Colonic mucosa (tissue), 4 donors: ENCODE results near the gene TBCD. TPM values are rescaled to one million over a fixed set of nuclear protein-coding genes. Genes with fewer than 3 reads are reported as not detected.

Experiments used
- DNase-seq: peaks from one replicate; pipeline ENCODE4 v3.0.0-alpha.2; 2020
- H3K27ac ChIP-seq: fragments of 200-600 bp; one replicate; pipeline ENCODE4 v1.8.0; 2021
- H3K27me3 ChIP-seq: fragments of 200-600 bp; one replicate; pipeline ENCODE4 v1.8.0; 2021
- H3K36me3 ChIP-seq: fragments of 200-600 bp; one replicate; pipeline ENCODE4 v1.8.0; 2021
- H3K4me1 ChIP-seq: fragments of 200-600 bp; one replicate; pipeline ENCODE4 v1.8.0; 2021; ENCODE audit warnings: mild to moderate bottlenecking
- H3K4me3 ChIP-seq: fragments of 200-600 bp; one replicate; pipeline ENCODE4 v1.8.0; 2021
- H3K9ac ChIP-seq, 2 donors: one replicate each; pipeline ENCODE4 v1.7.0; 2013; ENCODE audit warnings: control low read depth in 2 of 2, low read depth in 2 of 2, low read length in 2 of 2
- H3K9me3 ChIP-seq: fragments of 200-600 bp; one replicate; pipeline ENCODE4 v1.8.0; 2021
- CTCF ChIP-seq: fragments of 200-600 bp; IDR thresholded peaks from one replicate; pipeline ENCODE4 v1.8.0; 2022; ENCODE audit warnings: antibody characterized with exemption, mild to moderate bottlenecking
- intact Hi-C: fragments of 100-400 bp; cut with DNase I; formaldehyde crosslinking; loops from one replicate; pipeline ENCODE4 v1.14.1; 2022
- total RNA-seq, 2 donors: library from RNA; stranded (reverse); fragmentation: NEBNext Ultra II Directional in 1 of 2; extraction: Animal tissue kit (Norgen Biotek cat#: 25700) in 1 of 2; gene quantifications; one replicate each; pipeline ENCODE4 v1.2.1, GENCODE V29; 2021
- donor health status: healthy.
- donor health status: DM: no; HTN: no; CAD: no.
- donor health status: DM: no; HTN: no; CAD: no.

The TBCD gene
- total RNA-seq, 2 donors from 2014 or later, result 49.2 to 101 TPM

- no peak for TF ChIP-seq CTCF
- Histone ChIP-seq H3K27me3 (no peaks in the 10 kb centered on the region), H3K9me3 (no peaks in the 10 kb centered on the region), H3K36me3 (no peaks in the 10 kb centered on the region), H3K4me1 (peaks cover 8% of the 10 kb centered on the region), H3K4me3 (no peak within 1 kb of the TSS), H3K27ac (peak within 1 kb of the TSS; percentile 84), H3K9ac (peak within 1 kb of the TSS; percentile 33 to 61)
- no peak for DNase-seq
- intact Hi-C loops, result no loop called here
Observed at GRCh38 chr17:82839617-82840292, 87.9 kb downstream of the TBCD start, which contains the start of gene ZNF750. Gene ZNF750, minus strand, starts transcription at chr17:82840022. Its CDS starts 7,568 bp downstream, at chr17:82832454.

GRCh38 chr17:82840431-82840831, 88.6 kb downstream of the TBCD start:
- TF ChIP-seq CTCF, result no peak
- H3K9ac ChIP-seq, result no peak overlapping the region
- H3K27ac ChIP-seq, result no peak overlapping the region
- no peak overlapping the region for H3K4me3 ChIP-seq
- H3K36me3 ChIP-seq, result no peaks in the 10 kb centered on the region
- no peak for DNase-seq
- H3K4me1 ChIP-seq, result peaks cover 8% of the 10 kb centered on the region
- H3K9me3 ChIP-seq, result no peaks in the 10 kb centered on the region
- H3K27me3 ChIP-seq, result no peaks in the 10 kb centered on the region
- intact Hi-C loops, result no loop called here

DNA sequence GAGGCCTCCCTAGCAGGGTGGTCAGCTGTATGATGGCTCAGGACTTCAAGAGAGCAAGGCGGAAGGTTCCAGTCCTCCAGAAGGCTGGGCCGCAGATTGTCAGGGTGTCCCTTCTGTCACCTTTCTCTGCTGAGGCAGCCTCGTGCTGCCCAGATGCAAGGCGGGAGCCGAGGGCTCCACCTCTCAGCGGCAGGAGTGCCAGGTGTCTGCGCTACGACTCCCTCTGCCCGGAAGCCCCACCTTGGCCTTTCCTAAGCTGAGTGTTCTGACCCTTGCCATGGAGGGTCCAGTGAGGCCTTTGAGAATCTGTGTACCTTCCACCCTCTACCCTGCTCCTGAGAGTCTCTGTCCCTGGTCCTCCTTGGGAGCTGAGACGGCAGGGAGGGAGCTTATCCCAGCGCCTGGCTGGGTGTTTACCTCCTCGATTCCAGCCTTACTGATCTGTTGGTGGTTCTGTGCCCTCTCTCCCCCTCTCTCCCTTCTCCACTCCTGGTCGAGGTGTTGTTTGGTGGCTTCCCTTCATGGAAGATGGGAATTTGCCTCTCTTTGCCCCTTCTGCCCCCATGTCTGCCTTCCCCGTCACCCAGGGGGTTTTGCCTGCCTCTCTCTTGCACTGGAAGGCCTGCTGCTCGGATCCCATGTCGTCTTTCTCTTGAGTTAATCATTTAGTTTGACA, 90.2 kb downstream of the TBCD start:
- intact Hi-C loops, result no loop called here
- DNase-seq, result no peak
- Histone ChIP-seq H3K9ac (no peak overlapping the region), H3K4me1 (peaks cover under 1% of the 10 kb centered on the region), H3K4me3 (no peak overlapping the region), H3K36me3 (no peaks in the 10 kb centered on the region), H3K27ac (no peak overlapping the region), H3K9me3 (no peaks in the 10 kb centered on the region), H3K27me3 (no peaks in the 10 kb centered on the region)
- TF ChIP-seq CTCF, result no peak

GRCh38 chr17:82843904-82844680, 92.2 kb downstream of the TBCD start:
- no peak for TF ChIP-seq CTCF
- Histone ChIP-seq H3K4me1 (no peaks in the 10 kb centered on the region), H3K36me3 (no peaks in the 10 kb centered on the region), H3K9me3 (no peaks in the 10 kb centered on the region), H3K27me3 (no peaks in the 10 kb centered on the region), H3K4me3 (no peak overlapping the region), H3K27ac (no peak overlapping the region), H3K9ac (no peak overlapping the region)
- intact Hi-C loops, result no loop called here
- DNase-seq, result no peak

- Histone ChIP-seq H3K27me3 (no peaks in the 10 kb centered on the region), H3K36me3 (no peaks in the 10 kb centered on the region), H3K27ac (no peak overlapping the region), H3K4me3 (no peak overlapping the region), H3K4me1 (no peaks in the 10 kb centered on the region), H3K9me3 (no peaks in the 10 kb centered on the region), H3K9ac (no peak overlapping the region)
- intact Hi-C loops, result no loop called here
- TF ChIP-seq CTCF, result no peak
- DNase-seq, result no peak
Observed at GRCh38 chr17:82844796-82845162, 92.9 kb downstream of the TBCD start.
